ENCODE results near the gene METRN.

The METRN gene

GRCh38 chr16:728131-728889 is 13.4 kb downstream of the METRN start:
- Histone ChIP-seq H3K4me1 (ENCODE audit: control insufficient read depth, insufficient read depth, low read length) (peaks cover 3% of the 10 kb centered on the region; the same call in 1 of the 2 replicates), H3K4me3 (ENCODE audit: low read depth, low read length) (peak overlapping the region; percentile 71), H3K27me3 (ENCODE audit: control insufficient read depth, insufficient read depth, low read length) (peaks cover 19% of the 10 kb centered on the region), H3K27ac (ENCODE audit: low read depth, low read length) (no peak overlapping the region), H3K9me3 (ENCODE audit: control insufficient read depth, insufficient read depth, low read depth, low read length) (no peaks in the 10 kb centered on the region), H3K36me3 (ENCODE audit: control insufficient read depth, insufficient read depth, low read length) (peaks cover 15% of the 10 kb centered on the region), H3K9ac (ENCODE audit: low read length) (peak overlapping the region; percentile 69)

- Histone ChIP-seq H3K27ac (ENCODE audit: low read depth, low read length) (no peak overlapping the region), H3K9me3 (ENCODE audit: control insufficient read depth, insufficient read depth, low read depth, low read length) (no peaks in the 10 kb centered on the region), H3K4me1 (ENCODE audit: control insufficient read depth, insufficient read depth, low read length) (peaks cover 3% of the 10 kb centered on the region; the same call in 1 of the 2 replicates), H3K27me3 (ENCODE audit: control insufficient read depth, insufficient read depth, low read length) (peaks cover 19% of the 10 kb centered on the region), H3K9ac (ENCODE audit: low read length) (no peak overlapping the region), H3K36me3 (ENCODE audit: control insufficient read depth, insufficient read depth, low read length) (peaks cover 21% of the 10 kb centered on the region), H3K4me3 (ENCODE audit: low read depth, low read length) (peak overlapping the region; percentile 71)
Observed at GRCh38 chr16:728890-729744, 14.2 kb downstream of the METRN start.

GRCh38 chr16:729768-730665 is 15.1 kb downstream of the METRN start:
- no peak overlapping the region for H3K4me3 ChIP-seq (ENCODE audit: low read depth, low read length)
- peaks cover 19% of the 10 kb centered on the region for H3K27me3 ChIP-seq (ENCODE audit: control insufficient read depth, insufficient read depth, low read length)
- no peak overlapping the region for H3K9ac ChIP-seq (ENCODE audit: low read length)
- H3K36me3 ChIP-seq (ENCODE audit: control insufficient read depth, insufficient read depth, low read length) = peaks cover 29% of the 10 kb centered on the region
- peaks cover 3% of the 10 kb centered on the region; the same call in 1 of the 2 replicates for H3K4me1 ChIP-seq (ENCODE audit: control insufficient read depth, insufficient read depth, low read length)
- H3K9me3 ChIP-seq (ENCODE audit: control insufficient read depth, insufficient read depth, low read depth, low read length) = no peaks in the 10 kb centered on the region
- no peak overlapping the region for H3K27ac ChIP-seq (ENCODE audit: low read depth, low read length)

GRCh38 chr16:730666-731509 is 16.0 kb downstream of the METRN start:
- peaks cover 3% of the 10 kb centered on the region; the same call in 1 of the 2 replicates for H3K4me1 ChIP-seq (ENCODE audit: control insufficient read depth, insufficient read depth, low read length)
- H3K36me3 ChIP-seq (ENCODE audit: control insufficient read depth, insufficient read depth, low read length) = peaks cover 38% of the 10 kb centered on the region
- H3K27ac ChIP-seq (ENCODE audit: low read depth, low read length) = no peak overlapping the region
- H3K27me3 ChIP-seq (ENCODE audit: control insufficient read depth, insufficient read depth, low read length) = peaks cover 14% of the 10 kb centered on the region
- no peaks in the 10 kb centered on the region for H3K9me3 ChIP-seq (ENCODE audit: control insufficient read depth, insufficient read depth, low read depth, low read length)
- no peak overlapping the region for H3K9ac ChIP-seq (ENCODE audit: low read length)
- H3K4me3 ChIP-seq (ENCODE audit: low read depth, low read length) = no peak overlapping the region

GRCh38 chr16:732332-732731 is 17.4 kb downstream of the METRN start:
- Histone ChIP-seq H3K36me3 (ENCODE audit: control insufficient read depth, insufficient read depth, low read length) (peaks cover 50% of the 10 kb centered on the region), H3K9ac (ENCODE audit: low read length) (no peak overlapping the region), H3K4me1 (ENCODE audit: control insufficient read depth, insufficient read depth, low read length) (peaks cover 3% of the 10 kb centered on the region; the same call in 1 of the 2 replicates), H3K27me3 (ENCODE audit: control insufficient read depth, insufficient read depth, low read length) (peaks cover 5% of the 10 kb centered on the region; the same call in 1 of the 2 replicates), H3K4me3 (ENCODE audit: low read depth, low read length) (no peak overlapping the region), H3K9me3 (ENCODE audit: control insufficient read depth, insufficient read depth, low read depth, low read length) (no peaks in the 10 kb centered on the region), H3K27ac (ENCODE audit: low read depth, low read length) (no peak overlapping the region)

- Histone ChIP-seq H3K9me3 (ENCODE audit: control insufficient read depth, insufficient read depth, low read depth, low read length) (no peaks in the 10 kb centered on the region), H3K9ac (ENCODE audit: low read length) (no peak overlapping the region), H3K36me3 (ENCODE audit: control insufficient read depth, insufficient read depth, low read length) (peaks cover 52% of the 10 kb centered on the region), H3K27me3 (ENCODE audit: control insufficient read depth, insufficient read depth, low read length) (no peaks in the 10 kb centered on the region), H3K4me3 (ENCODE audit: low read depth, low read length) (no peak overlapping the region), H3K4me1 (ENCODE audit: control insufficient read depth, insufficient read depth, low read length) (peaks cover 9% of the 10 kb centered on the region), H3K27ac (ENCODE audit: low read depth, low read length) (no peak overlapping the region)
Observed at GRCh38 chr16:732936-733335, 18.0 kb downstream of the METRN start.

- peaks cover 52% of the 10 kb centered on the region for H3K36me3 ChIP-seq (ENCODE audit: control insufficient read depth, insufficient read depth, low read length)
- no peaks in the 10 kb centered on the region for H3K27me3 ChIP-seq (ENCODE audit: control insufficient read depth, insufficient read depth, low read length)
- H3K4me3 ChIP-seq (ENCODE audit: low read depth, low read length) = no peak overlapping the region
- H3K9ac ChIP-seq (ENCODE audit: low read length) = no peak overlapping the region
- H3K4me1 ChIP-seq (ENCODE audit: control insufficient read depth, insufficient read depth, low read length) = peaks cover 8% of the 10 kb centered on the region
- H3K9me3 ChIP-seq (ENCODE audit: control insufficient read depth, insufficient read depth, low read depth, low read length) = no peaks in the 10 kb centered on the region
- no peak overlapping the region for H3K27ac ChIP-seq (ENCODE audit: low read depth, low read length)
Observed at GRCh38 chr16:733382-734207, 18.7 kb downstream of the METRN start.

- Histone ChIP-seq H3K36me3 (ENCODE audit: control insufficient read depth, insufficient read depth, low read length) (peaks cover 52% of the 10 kb centered on the region), H3K27ac (ENCODE audit: low read depth, low read length) (no peak overlapping the region), H3K9me3 (ENCODE audit: control insufficient read depth, insufficient read depth, low read depth, low read length) (no peaks in the 10 kb centered on the region), H3K4me1 (ENCODE audit: control insufficient read depth, insufficient read depth, low read length) (peaks cover 8% of the 10 kb centered on the region), H3K9ac (ENCODE audit: low read length) (no peak overlapping the region), H3K4me3 (ENCODE audit: low read depth, low read length) (no peak overlapping the region), H3K27me3 (ENCODE audit: control insufficient read depth, insufficient read depth, low read length) (no peaks in the 10 kb centered on the region)
Observed at GRCh38 chr16:734208-734980, 19.5 kb downstream of the METRN start.

Measured in HUES6 (cell line).